ENCODE data around the gene EVA1A. TPM values are rescaled to one million over a fixed set of nuclear protein-coding genes. Genes with fewer than 3 reads are reported as not detected.

Gene EVA1A
- polyA plus RNA-seq, 4 donors: 13.8 to 18.3 (median 15.6) TPM

- DNase-seq (ENCODE audit: low read depth in 4 of 4, low spot score in 3 of 4): no peak
Observed at GRCh38 chr2:75521225-75521872, 39.4 kb downstream of the EVA1A start.

DNA sequence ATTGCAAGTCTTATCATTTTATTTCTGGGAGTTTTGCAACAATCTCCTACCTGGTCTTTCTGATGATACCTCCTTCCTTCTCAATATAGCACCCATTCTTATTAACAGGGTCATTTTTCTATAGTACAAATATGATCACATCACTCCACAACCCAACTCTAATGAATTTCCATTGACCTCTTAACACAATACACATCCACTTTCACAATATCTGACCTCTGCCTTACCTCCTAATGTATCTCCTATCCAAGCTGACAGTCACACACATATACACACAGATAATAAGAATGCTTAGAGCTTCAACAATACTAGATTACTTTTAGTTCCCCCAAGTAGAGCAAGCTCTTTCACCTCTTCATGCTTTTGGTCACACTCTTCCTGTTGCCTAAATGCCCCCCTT is 40.9 kb downstream of the EVA1A start:
- DNase-seq (ENCODE audit: low read depth in 4 of 4, low spot score in 3 of 4): no peak

DNA sequence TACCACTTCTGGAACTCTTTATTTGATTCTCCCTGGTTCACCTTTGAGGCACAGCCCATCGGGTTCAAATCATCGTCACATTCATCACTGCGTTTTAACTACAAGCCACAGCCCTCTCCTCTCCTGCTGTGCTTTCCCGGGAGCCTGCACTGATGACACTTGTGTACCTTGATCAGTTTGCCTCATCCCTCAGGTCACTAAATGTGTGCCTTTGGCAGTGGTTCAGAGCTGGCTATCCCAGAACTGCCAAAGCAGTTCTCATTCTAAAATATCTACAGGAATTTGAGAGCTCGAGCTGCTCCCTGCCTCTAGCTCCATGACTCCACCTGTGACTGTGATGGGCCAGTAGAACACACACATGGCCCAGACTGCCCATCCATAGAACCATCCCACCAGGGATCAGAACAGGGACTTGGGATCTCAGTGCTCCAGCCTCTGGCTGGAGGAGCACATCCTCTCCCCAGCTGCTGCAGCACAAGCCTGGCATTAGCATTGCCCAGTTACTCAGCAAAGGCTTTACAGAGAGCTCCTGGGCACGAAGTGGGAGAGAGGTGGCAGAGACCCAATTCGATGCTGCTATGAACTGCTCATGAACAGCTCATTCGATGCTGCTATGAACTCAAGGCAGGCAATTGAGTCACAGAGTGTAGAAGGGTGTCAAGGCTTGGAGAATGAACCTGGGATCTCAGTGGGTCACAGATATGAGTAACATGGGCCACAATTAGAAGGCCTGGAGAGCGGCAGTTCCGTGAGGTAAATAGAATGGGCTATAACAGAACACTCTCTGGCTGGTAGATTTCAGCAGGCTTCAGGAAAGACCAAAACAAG is 41.9 kb downstream of the EVA1A start:
- no peak for DNase-seq (ENCODE audit: low read depth in 4 of 4, low spot score in 3 of 4)

- no peak for DNase-seq (ENCODE audit: low read depth in 4 of 4, low spot score in 3 of 4)
Observed at GRCh38 chr2:75517547-75518230, 43.0 kb downstream of the EVA1A start.

- no peak for DNase-seq (ENCODE audit: low read depth in 4 of 4, low spot score in 3 of 4)
Observed at GRCh38 chr2:75516378-75517360, 44.1 kb downstream of the EVA1A start.

- DNase-seq (ENCODE audit: low read depth in 4 of 4, low spot score in 3 of 4): no peak
Observed at GRCh38 chr2:75515584-75516368, 45.0 kb downstream of the EVA1A start.

DNA sequence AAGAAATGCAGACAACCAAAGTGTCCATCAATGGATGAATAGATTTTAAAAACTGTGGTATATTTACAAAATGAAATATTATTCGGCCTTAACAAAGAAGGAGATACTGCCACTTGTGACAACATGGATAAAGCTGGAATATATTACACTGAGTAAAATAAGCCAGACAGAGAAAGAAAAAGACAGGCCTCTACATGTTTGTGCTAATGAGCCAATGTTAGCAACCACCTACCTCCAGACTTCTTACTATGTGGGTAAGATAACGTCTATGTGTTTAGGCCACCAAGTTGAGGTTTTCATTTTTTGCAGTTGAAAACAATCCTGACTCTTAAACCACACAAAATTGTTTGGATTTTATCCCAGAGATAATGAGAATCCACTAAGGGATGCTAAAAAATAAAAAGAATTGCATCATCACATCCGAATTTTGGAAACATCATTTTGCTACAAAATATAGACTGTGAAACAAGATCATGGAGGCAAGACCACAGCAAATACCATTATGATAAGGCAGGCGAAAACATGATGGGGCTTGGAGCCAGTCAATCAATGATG is 47.0 kb downstream of the EVA1A start:
- no peak for DNase-seq (ENCODE audit: low read depth in 4 of 4, low spot score in 3 of 4)

- DNase-seq (ENCODE audit: low read depth in 4 of 4, low spot score in 3 of 4): no peak
Observed at GRCh38 chr2:75512455-75513212, 48.1 kb downstream of the EVA1A start.

GRCh38 chr2:75506101-75506697 is 54.5 kb downstream of the EVA1A start:
- DNase-seq (ENCODE audit: low read depth in 4 of 4, low spot score in 3 of 4): no peak

- DNase-seq (ENCODE audit: low read depth in 4 of 4, low spot score in 3 of 4): no peak
Observed at GRCh38 chr2:75505012-75505411, 55.7 kb downstream of the EVA1A start.

DNA sequence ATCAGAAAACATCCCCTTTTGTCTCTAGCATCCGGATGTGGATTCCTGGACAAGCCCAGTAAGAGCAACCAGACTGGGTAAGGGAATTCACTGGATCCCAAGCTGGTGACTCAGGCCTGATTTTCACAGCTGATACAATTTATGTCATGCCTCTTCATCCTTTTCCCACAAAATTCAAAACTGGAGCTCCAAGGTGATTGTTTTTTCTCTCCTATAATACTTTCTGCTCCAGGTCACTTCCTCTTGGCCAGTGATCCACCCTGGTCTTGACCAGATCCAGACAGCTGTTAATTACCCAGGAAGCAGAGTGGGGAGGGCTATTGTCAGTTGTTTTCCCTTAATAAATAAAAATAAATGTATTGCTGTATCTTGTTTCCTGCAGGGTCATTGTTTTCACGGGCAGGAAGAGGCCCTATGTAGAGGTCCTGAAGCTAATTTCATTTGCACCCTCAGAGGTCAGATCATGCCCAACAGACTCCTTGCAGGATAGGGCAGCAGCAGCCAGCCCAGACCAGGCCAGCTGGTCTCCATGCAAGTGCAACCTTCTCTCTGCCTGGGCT is 57.6 kb downstream of the EVA1A start:
- DNase-seq (ENCODE audit: low read depth in 4 of 4, low spot score in 3 of 4): no peak

GRCh38 chr2:75500633-75501032 is 60.1 kb downstream of the EVA1A start:
- no peak for DNase-seq (ENCODE audit: low read depth in 4 of 4, low spot score in 3 of 4)

DNA sequence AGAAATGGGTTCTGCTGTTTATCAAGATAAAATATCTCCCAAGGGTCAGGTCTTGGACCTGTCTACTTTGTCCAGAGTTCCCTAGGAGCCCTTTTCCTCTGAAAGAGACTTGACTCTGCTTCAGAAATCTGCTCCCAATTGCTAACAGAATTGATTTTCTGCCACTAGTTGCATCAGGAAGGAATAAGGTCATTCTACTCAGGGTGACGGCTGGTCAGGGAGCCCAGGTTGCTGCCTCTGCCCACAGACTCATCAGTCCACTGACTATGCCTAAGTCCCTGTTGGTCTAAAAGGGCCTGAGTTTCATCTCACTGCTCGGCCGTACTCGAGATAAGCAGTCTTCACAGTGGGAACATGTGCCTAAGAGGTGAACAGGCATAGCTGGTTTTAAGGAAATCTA is 61.2 kb downstream of the EVA1A start:
- DNase-seq (ENCODE audit: low read depth in 4 of 4, low spot score in 3 of 4): no peak

- DNase-seq (ENCODE audit: low read depth in 4 of 4, low spot score in 3 of 4): no peak
Observed at GRCh38 chr2:75498907-75499306, 61.8 kb downstream of the EVA1A start.

GRCh38 chr2:75497256-75497655 is 63.5 kb downstream of the EVA1A start:
- DNase-seq (ENCODE audit: low read depth in 4 of 4, low spot score in 3 of 4): no peak

DNA sequence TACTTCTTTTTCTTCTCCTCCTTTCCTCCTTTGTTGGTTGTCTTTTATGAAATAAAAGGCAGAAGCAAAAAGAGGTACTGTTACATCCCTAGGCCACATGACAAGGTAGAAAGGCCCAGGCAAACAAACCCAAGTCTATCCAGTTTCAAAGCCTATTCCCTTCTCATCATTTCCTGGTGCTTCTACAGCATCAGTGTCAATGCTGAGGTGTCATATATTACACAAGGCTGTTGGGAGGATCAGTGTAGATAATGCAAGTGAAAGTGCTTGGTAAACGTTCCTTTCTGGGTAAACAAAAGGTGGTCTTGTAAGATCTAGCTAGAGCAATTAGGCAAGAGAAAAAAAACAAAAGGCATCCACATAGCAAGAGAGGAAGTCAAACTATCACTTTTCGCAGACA is 64.9 kb downstream of the EVA1A start:
- DNase-seq (ENCODE audit: low read depth in 4 of 4, low spot score in 3 of 4): no peak

- no peak for DNase-seq (ENCODE audit: low read depth in 4 of 4, low spot score in 3 of 4)
Observed at GRCh38 chr2:75494137-75494769, 66.5 kb downstream of the EVA1A start.

Data from right renal pelvis (tissue), 4 donors.